Astrocyte of the spinal cord (primary cell): ENCODE results near the gene DDAH2.

Experiments used
- DNase-seq: peaks from one replicate; pipeline ENCODE4 v3.0.0; 2011; ENCODE audit warnings: low read depth, low spot score
- H3K4me3 ChIP-seq: 2 replicates; pipeline ENCODE4 v1.5.1; 2011; ENCODE audit warnings: low read depth, mild to moderate bottlenecking, low read length, moderate library complexity
- in situ Hi-C: cut with HindIII; loops from 2 replicates; pipeline ENCODE4 v1.10.0; 2017; ENCODE audit warnings: low sequenced_read_pairs
- TF ChIP-seq, protein P1 (sequence below): IDR thresholded peaks from 2 replicates; pipeline ENCODE4 v1.5.1; 2012; ENCODE audit warnings: low read depth, mild to moderate bottlenecking, low read length, inconsistent platforms

The DDAH2 gene

DNA sequence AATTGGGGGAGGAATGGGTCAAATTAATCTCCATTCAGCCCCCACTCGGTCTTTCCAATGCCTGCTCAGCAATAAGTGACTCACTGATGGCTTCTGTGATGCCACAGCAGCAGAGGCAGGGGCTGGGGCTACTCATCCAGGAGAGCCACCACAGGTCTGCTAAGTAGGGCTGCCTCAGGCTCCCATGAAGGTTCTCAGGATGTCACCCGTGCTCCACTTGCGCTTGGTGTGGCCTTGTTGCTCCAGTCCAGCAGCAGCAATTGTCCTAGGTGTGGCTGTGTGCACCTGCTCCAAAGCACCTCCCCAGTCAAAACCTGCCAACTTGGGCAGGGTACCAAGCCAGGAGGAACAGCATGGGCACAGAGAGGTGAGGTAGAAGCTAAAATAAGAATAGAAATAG lies 6.9 kb downstream of the DDAH2 start:
- in situ Hi-C loops = no loop called here
- TF ChIP-seq, protein P1, sequence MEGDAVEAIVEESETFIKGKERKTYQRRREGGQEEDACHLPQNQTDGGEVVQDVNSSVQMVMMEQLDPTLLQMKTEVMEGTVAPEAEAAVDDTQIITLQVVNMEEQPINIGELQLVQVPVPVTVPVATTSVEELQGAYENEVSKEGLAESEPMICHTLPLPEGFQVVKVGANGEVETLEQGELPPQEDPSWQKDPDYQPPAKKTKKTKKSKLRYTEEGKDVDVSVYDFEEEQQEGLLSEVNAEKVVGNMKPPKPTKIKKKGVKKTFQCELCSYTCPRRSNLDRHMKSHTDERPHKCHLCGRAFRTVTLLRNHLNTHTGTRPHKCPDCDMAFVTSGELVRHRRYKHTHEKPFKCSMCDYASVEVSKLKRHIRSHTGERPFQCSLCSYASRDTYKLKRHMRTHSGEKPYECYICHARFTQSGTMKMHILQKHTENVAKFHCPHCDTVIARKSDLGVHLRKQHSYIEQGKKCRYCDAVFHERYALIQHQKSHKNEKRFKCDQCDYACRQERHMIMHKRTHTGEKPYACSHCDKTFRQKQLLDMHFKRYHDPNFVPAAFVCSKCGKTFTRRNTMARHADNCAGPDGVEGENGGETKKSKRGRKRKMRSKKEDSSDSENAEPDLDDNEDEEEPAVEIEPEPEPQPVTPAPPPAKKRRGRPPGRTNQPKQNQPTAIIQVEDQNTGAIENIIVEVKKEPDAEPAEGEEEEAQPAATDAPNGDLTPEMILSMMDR = no peak
- H3K4me3 ChIP-seq = no peak overlapping the region
- DNase-seq = no peak

DNA sequence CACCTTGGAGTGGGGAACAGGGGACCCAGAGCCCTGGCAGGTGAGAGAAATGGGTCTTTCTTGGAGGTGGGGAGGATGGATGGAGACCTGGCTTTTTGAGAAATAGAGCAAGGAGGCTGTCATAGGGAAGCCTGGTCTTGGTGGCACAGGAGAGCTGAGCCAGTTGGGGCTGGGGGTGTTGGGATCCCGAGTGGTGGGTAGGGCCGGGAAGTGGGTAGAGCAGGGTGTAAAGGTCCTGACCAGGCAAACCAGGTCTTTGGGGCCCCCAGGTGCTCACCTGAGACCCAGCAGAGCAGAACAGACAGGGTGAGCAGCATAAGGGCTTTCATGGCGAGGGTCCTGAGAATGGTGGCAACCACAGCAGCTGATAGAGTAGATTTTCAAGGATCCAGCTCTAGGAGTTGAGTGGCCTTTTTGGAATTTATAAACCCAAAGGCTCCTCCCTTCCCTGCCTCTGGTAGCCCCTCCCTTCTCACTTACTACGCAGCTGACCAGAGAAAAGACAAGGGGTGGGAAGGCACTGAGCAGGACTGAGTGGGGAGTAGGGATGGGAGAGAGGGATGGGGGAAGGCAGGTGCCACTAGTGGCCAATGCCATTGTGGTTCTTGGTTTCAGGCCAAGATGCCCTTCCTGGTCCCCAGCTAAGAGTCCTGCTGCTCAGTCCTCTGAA lies 7.6 kb downstream of the DDAH2 start, which contains the start of gene LY6G6C:
TSS of gene LY6G6C (minus strand) at position 396 of the 670 bp plus-strand sequence. CDS start at position 329, 67 bp downstream.
- TF ChIP-seq, protein P1 = no peak
- no peak within 1 kb of the TSS for H3K4me3 ChIP-seq
- DNase-seq = no peak
- in situ Hi-C loops = no loop called here

DNA sequence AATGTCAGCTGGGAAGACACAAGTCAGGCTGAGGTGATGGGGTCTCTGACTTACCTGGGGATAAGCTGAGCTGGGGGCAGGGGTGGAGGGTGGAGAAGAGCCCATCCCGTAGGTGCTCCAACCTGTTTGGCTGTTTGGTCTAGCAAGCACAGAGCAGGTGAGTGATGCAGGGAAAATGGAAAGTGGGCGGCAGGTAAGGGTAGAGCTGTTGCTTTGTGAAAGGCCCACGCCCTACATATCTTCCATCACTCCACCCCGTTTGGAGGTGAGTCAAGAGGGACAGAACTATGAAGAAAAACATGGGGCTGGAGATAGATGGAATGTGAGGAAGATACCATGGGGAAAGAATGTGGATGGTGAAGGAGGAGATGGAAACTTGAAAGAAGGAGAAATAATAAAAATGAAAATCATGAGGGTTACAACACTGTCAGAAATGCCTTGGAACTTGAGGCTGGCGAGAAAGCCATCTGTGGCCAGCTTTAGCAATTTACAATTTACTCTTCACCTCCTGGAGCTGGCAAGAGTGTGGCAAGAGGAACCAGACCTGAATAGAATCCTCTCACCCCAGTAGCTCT lies 8.8 kb downstream of the DDAH2 start:
- in situ Hi-C loops = no loop called here
- no peak for DNase-seq
- TF ChIP-seq, protein P1 = no peak
- no peak overlapping the region for H3K4me3 ChIP-seq

DNA sequence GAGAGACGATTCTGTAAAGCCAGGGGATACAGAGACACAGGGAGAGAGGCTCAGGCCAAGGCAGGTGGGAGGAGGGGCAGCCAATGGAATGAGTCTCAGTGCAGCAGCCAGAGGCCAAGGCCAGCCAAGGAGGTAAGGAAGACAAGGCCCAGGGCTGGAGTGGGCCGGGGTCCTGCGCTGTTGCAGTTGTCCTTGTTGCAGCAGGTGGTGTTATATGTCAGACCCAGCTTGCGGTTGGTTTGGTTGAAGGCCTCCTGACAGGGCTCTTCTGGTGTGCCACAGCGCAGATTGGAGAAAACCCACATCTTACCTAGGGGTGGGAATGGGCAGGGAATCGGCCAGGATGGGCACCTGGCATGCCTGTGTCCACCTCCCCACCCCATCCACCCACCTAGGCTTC lies 10.1 kb downstream of the DDAH2 start:
- H3K4me3 ChIP-seq = no peak overlapping the region
- DNase-seq = no peak
- in situ Hi-C loops = no loop called here
- TF ChIP-seq, protein P1 = no peak

DNA sequence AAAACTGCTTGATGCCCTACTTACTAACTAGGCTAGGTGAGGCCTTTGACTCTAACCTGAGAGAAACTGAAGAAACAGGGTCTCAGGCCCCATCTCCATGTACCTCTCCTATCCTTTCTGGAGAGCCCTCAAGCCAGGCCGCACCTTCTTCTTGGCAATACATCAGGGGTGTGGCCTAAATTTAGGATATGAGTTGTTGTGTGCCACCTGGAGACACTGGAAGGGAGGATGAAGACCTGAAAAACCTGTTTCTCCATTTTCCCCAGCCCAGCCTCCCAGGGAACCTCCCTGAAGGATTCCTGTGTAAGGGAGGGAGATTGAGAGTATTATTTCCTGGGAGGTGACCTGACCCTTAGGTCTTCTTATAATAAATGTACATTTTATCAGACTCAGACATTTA lies 10.8 kb downstream of the DDAH2 start:
- in situ Hi-C loops = no loop called here
- DNase-seq = no peak
- H3K4me3 ChIP-seq = no peak overlapping the region
- TF ChIP-seq, protein P1 = no peak

DNA sequence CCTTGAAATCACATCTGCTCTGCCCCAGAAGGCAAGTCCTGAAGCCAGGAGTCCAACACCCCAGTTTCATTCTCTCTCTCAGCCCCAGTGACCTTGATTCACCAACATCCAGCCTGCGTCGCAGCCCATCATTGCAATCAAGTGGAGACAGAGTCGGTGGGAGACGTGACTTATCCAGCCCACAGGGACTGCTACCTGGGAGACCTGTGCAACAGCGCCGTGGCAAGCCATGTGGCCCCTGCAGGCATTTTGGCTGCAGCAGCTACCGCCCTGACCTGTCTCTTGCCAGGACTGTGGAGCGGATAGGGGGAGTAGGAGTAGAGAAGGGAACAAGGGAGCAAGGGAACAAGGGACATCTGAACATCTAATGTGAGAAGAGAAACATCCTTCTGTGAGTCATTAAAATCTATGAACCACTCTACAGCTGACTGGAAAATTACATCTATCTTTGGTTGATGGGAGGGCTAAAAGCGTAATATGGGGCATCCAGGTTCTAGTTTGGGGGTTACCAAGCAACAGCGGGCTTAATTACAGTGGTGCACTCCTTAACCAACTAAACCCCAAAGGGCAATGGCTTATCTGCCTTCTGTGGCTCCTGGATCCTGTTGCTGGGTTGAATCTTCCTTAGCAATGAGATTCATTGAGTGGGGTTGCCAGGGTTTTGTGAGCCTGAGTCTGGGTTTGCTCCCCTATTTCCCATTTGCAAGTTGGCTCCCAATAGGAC lies 11.4 kb downstream of the DDAH2 start:
- DNase-seq = no peak

More for the DNA sequence above, 11.4 kb downstream of the DDAH2 start:
- in situ Hi-C loops = no loop called here
- TF ChIP-seq, protein P1 = no peak
- H3K4me3 ChIP-seq = no peak overlapping the region
